ENCODE results near the gene RAPGEF4. TPM values are rescaled to one million over a fixed set of nuclear protein-coding genes. Genes with fewer than 3 reads are reported as not detected.

Gene RAPGEF4
- total RNA-seq (2022; extraction: Qiagen RNA extraction; ENCODE audit: low read depth) = 0.11 to 0.23 TPM (median 0.12 TPM) in 5 replicates

GRCh38 chr2:172735582-172736423, at the start of gene RAPGEF4:
TSS of gene RAPGEF4 (plus strand) at chr2:172735845. CDS start at chr2:172735984, 139 bp downstream.

GRCh38 chr2:173075781-173076580, 340.3 kb downstream of the RAPGEF4 start, which contains the start of gene MAP3K20:
TSS of gene MAP3K20 (plus strand) at chr2:173075846. CDS start at chr2:173091032, 15,186 bp downstream.

Other genes starting within 250 kb of the RAPGEF4 start
- gene PDK1, start 179.8 kb upstream of the RAPGEF4 start, total RNA-seq (2022; extraction: Qiagen RNA extraction; ENCODE audit: low read depth) = 2.3 to 4.7 TPM (median 4.2 TPM) in 5 replicates

Measured in A549 treated with RU486 at 1 μM for 4 hours (cell line).